HCEC 1CT (cell line): ENCODE data around the gene TRIO.
"Not testable (repeated sequence)": the region's sequence is repeated elsewhere in the genome, so short reads cannot be mapped to it uniquely, and the experiment has no call there.

Experiments
- DNase-seq: peaks from one replicate; pipeline ENCODE4 v3.0.0-alpha.2; 2017

TRIO gene

GRCh38 chr5:14366763-14367162, 223.6 kb downstream of the TRIO start:
- no peak for DNase-seq

GRCh38 chr5:14367364-14367763, 224.2 kb downstream of the TRIO start:
- no peak for DNase-seq

GRCh38 chr5:14369780-14370179, 226.6 kb downstream of the TRIO start:
- no peak for DNase-seq

- no peak for DNase-seq
Measured at GRCh38 chr5:14370386-14370785, 227.2 kb downstream of the TRIO start.

GRCh38 chr5:14373685-14374084, 230.5 kb downstream of the TRIO start:
- DNase-seq: no peak

- DNase-seq: no peak
Measured at GRCh38 chr5:14374100-14374499, 231.0 kb downstream of the TRIO start.

GRCh38 chr5:14376789-14377188, 233.6 kb downstream of the TRIO start:
- DNase-seq: no peak

- no peak for DNase-seq
Measured at GRCh38 chr5:14379739-14380497, 236.8 kb downstream of the TRIO start.

GRCh38 chr5:14380712-14381111, 237.6 kb downstream of the TRIO start:
- DNase-seq: no peak

- no peak for DNase-seq
Measured at GRCh38 chr5:14382640-14383039, 239.5 kb downstream of the TRIO start.

- DNase-seq: no peak
Measured at GRCh38 chr5:14383923-14384322, 240.8 kb downstream of the TRIO start.

- DNase-seq: no peak
Measured at GRCh38 chr5:14385019-14385418, 241.9 kb downstream of the TRIO start.

- DNase-seq: no peak
Measured at GRCh38 chr5:14386884-14387624, 243.9 kb downstream of the TRIO start.

- DNase-seq: no peak
Measured at GRCh38 chr5:14388741-14389140, 245.6 kb downstream of the TRIO start.

- not testable (repeated sequence) for DNase-seq
Measured at GRCh38 chr5:14392552-14392951, 249.4 kb downstream of the TRIO start.

- DNase-seq: no peak
Measured at GRCh38 chr5:14394365-14394764, 251.2 kb downstream of the TRIO start.

GRCh38 chr5:14395411-14395810, 252.3 kb downstream of the TRIO start:
- DNase-seq: no peak

GRCh38 chr5:14396066-14396465, 252.9 kb downstream of the TRIO start:
- no peak for DNase-seq

GRCh38 chr5:14396737-14397136, 253.6 kb downstream of the TRIO start:
- DNase-seq: no peak

- DNase-seq: peak; percentile 48
Measured at GRCh38 chr5:14397717-14398116, 254.6 kb downstream of the TRIO start.

GRCh38 chr5:14399054-14399692, 256.0 kb downstream of the TRIO start:
- DNase-seq: peak; percentile 52

- DNase-seq: peak; percentile 67
Measured at GRCh38 chr5:14400085-14400484, 256.9 kb downstream of the TRIO start.

GRCh38 chr5:14400611-14401010, 257.5 kb downstream of the TRIO start:
- no peak for DNase-seq

- DNase-seq: no peak
Measured at GRCh38 chr5:14401639-14402038, 258.5 kb downstream of the TRIO start.
